OCI-LY1 (cell line): ENCODE results near the gene NEMP1.

ENCODE experiments used
- H2AFZ ChIP-seq: fragments of 200-600 bp; sonication (generic), shearing (Covaris generic); 2 replicates; pipeline ENCODE4 v1.6.0; 2014; ENCODE audit warnings: antibody characterized with exemption, mild to moderate bottlenecking, low read length
- H3F3A ChIP-seq: fragments of 200-600 bp; sonication (generic), shearing (Covaris generic); 2 replicates; pipeline ENCODE4 v1.6.0; 2014; ENCODE audit warnings: mild to moderate bottlenecking, antibody characterized with exemption, low read length, moderate library complexity; ENCODE audit not compliant: insufficient read depth
- H3K27ac ChIP-seq: fragments of 200-600 bp; sonication (generic); 2 replicates; pipeline ENCODE4 v1.5.1; 2014; ENCODE audit warnings: low read length, mixed run types, mild to moderate bottlenecking, low read depth; ENCODE audit not compliant: poor library complexity, severe bottlenecking
- H3K27me3 ChIP-seq: fragments of 200-600 bp; sonication (generic); 2 replicates; pipeline ENCODE4 v1.6.0; 2014; ENCODE audit warnings: antibody characterized with exemption, mild to moderate bottlenecking, low read length, moderate library complexity; ENCODE audit not compliant: insufficient read depth
- H3K36me3 ChIP-seq: fragments of 200-600 bp; sonication (generic); 2 replicates; pipeline ENCODE4 v1.6.1; 2014; ENCODE audit warnings: mild to moderate bottlenecking, antibody characterized with exemption, low read length, moderate library complexity, mixed read lengths; ENCODE audit not compliant: insufficient read depth
- H3K4me1 ChIP-seq: fragments of 200-600 bp; sonication (generic); 2 replicates; pipeline ENCODE4 v1.5.1; 2014; ENCODE audit warnings: mild to moderate bottlenecking, low read length, moderate library complexity; ENCODE audit not compliant: insufficient read depth, severe bottlenecking
- H3K4me2 ChIP-seq: fragments of 200-600 bp; sonication (generic), shearing (Covaris generic); 2 replicates; pipeline ENCODE4 v1.6.1; 2014; ENCODE audit warnings: low read length
- H3K4me3 ChIP-seq: fragments of 200-600 bp; sonication (generic); 2 replicates; pipeline ENCODE4 v1.5.1; 2014; ENCODE audit warnings: low read length, low read depth, mild to moderate bottlenecking, mixed read lengths; ENCODE audit not compliant: poor library complexity, severe bottlenecking
- H3K79me2 ChIP-seq: fragments of 200-600 bp; shearing (Covaris generic); 2 replicates; pipeline ENCODE4 v1.6.1; 2016; ENCODE audit warnings: mixed run types, low read length, mixed read lengths; ENCODE audit not compliant: insufficient read depth
- H3K9ac ChIP-seq: fragments of 200-600 bp; sonication (generic), shearing (Covaris generic); 2 replicates; pipeline ENCODE4 v1.6.1; 2014; ENCODE audit warnings: mild to moderate bottlenecking, low read length, mixed read lengths
- H3K9me2 ChIP-seq: fragments of 200-600 bp; sonication (generic), shearing (Covaris generic); 2 replicates; pipeline ENCODE4 v1.6.1; 2014; ENCODE audit warnings: low read depth, mild to moderate bottlenecking, low read length, mixed read lengths
- H3K9me3 ChIP-seq: fragments of 200-600 bp; shearing (Covaris generic); 2 replicates; pipeline ENCODE4 v1.6.1; 2014; ENCODE audit warnings: low read length, mixed read lengths
- H4K20me1 ChIP-seq: fragments of 200-600 bp; sonication (generic), shearing (Covaris generic); 2 replicates; pipeline ENCODE4 v1.6.0; 2016; ENCODE audit warnings: mild to moderate bottlenecking, low read length; ENCODE audit not compliant: insufficient read depth
- EZH2 ChIP-seq: fragments of 200-600 bp; sonication (generic), shearing (Covaris generic); IDR thresholded peaks from 2 replicates; pipeline ENCODE4 v1.8.0; 2017; ENCODE audit warnings: borderline replicate concordance, mixed run types, mild to moderate bottlenecking, antibody characterized with exemption, low read length, moderate library complexity, mixed read lengths
- TF ChIP-seq, protein P1 (sequence below): fragments of 200-600 bp; sonication (generic), shearing (Covaris generic); IDR thresholded peaks from 2 replicates; pipeline ENCODE4 v1.5.1; 2017; ENCODE audit warnings: mild to moderate bottlenecking, antibody characterized with exemption, low read length, moderate library complexity, mixed read lengths

Gene NEMP1

DNA sequence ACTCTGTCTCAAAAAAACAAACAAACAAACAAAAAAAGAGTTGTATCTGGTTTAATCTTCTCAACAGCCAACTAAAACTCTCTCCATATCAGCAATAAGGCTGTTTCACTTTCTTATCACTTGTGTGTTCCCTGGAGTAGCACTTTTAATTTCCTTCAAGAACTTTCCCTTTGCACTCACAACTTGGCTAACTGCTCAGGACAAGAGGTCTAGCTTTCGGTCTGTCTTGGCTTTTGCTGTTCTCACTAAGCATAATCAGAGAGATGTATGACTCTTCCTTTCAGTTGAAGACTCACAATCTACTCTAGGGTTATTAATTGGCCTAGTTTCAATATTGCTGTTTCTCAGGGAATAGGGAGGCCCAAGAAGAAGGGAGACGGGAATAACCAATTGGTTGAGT is 12.3 kb downstream of the NEMP1 start:
- H3K4me3 ChIP-seq, result no peak overlapping the region
- peaks cover 89% of the 10 kb centered on the region for H3K36me3 ChIP-seq
- H3K9ac ChIP-seq, result no peak overlapping the region
- no peak for TF ChIP-seq EZH2
- TF ChIP-seq, protein P1, sequence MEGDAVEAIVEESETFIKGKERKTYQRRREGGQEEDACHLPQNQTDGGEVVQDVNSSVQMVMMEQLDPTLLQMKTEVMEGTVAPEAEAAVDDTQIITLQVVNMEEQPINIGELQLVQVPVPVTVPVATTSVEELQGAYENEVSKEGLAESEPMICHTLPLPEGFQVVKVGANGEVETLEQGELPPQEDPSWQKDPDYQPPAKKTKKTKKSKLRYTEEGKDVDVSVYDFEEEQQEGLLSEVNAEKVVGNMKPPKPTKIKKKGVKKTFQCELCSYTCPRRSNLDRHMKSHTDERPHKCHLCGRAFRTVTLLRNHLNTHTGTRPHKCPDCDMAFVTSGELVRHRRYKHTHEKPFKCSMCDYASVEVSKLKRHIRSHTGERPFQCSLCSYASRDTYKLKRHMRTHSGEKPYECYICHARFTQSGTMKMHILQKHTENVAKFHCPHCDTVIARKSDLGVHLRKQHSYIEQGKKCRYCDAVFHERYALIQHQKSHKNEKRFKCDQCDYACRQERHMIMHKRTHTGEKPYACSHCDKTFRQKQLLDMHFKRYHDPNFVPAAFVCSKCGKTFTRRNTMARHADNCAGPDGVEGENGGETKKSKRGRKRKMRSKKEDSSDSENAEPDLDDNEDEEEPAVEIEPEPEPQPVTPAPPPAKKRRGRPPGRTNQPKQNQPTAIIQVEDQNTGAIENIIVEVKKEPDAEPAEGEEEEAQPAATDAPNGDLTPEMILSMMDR, result no peak
- H3K9me3 ChIP-seq, result no peaks in the 10 kb centered on the region
- peaks cover 24% of the 10 kb centered on the region for H3K4me1 ChIP-seq
- H2AFZ ChIP-seq, result no peak overlapping the region
- H3K79me2 ChIP-seq, result no peaks in the 10 kb centered on the region
- H3F3A ChIP-seq, result peaks cover 15% of the 10 kb centered on the region
- no peak overlapping the region for H3K4me2 ChIP-seq
- H3K27me3 ChIP-seq, result no peaks in the 10 kb centered on the region
- H4K20me1 ChIP-seq, result no peaks in the 10 kb centered on the region
- no peak overlapping the region for H3K27ac ChIP-seq
- no peaks in the 10 kb centered on the region for H3K9me2 ChIP-seq

DNA sequence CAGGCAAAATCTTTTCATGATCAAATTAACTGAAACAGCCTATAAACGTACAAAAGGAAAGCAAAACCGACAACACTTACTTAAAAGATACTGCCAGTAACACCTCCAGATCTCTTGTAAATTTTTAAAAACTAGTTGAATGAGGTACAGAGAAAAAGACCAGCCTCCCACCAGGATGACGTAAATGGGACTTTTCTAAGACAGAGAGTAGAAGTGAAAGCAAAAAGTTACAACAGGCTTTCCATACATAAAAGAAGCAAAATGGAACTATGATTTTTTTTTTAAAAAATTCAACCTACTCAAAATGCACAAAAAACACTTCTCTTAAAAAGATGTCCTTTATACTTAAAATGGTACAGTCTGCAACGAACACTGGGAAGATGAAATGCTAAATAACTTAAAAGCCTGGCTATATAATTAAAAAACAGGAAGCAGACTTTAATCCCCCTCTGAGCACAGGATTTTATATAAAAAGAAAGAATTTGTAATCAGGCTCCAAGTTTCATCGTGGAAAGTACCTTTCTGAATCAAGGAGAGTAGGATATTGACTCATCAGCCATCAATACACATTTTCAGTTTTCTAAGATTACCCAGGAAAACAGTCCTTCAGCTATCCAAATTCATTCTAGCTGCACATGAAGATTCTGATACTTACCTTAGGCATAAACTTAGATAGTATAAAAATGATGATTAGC is 14.5 kb downstream of the NEMP1 start:
- H3F3A ChIP-seq, result peaks cover 15% of the 10 kb centered on the region
- no peaks in the 10 kb centered on the region for H4K20me1 ChIP-seq
- H2AFZ ChIP-seq, result no peak overlapping the region
- H3K4me3 ChIP-seq, result no peak overlapping the region
- H3K9ac ChIP-seq, result peak overlapping the region; percentile 28
- no peaks in the 10 kb centered on the region for H3K9me2 ChIP-seq
- peaks cover 87% of the 10 kb centered on the region for H3K36me3 ChIP-seq
- H3K27me3 ChIP-seq, result no peaks in the 10 kb centered on the region
- H3K4me2 ChIP-seq, result peak overlapping the region; percentile 45
- no peaks in the 10 kb centered on the region for H3K79me2 ChIP-seq
- TF ChIP-seq, protein P1, result no peak
- no peak for TF ChIP-seq EZH2
- H3K27ac ChIP-seq, result peak overlapping the region; percentile 73
- peaks cover 26% of the 10 kb centered on the region for H3K4me1 ChIP-seq
- no peaks in the 10 kb centered on the region for H3K9me3 ChIP-seq

DNA sequence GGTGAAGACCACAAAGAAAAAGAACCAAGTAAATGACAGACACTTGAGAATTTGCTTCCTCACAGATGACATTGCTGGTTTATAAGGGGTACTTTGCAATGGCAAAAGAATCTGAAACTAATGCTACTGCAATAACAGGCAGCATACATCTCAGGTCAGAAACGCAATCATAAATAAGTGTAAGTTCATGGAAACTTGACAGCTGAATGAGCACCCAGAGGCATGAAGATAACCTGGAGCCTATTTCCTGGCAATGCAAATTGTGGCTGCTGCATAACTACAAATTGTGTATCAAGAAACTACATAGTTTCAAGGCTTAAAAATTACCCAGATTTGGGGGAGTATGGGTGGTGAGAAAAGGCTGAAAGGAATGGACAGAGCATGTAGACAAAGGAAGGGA is 20.1 kb downstream of the NEMP1 start:
- H3K4me3 ChIP-seq, result no peak overlapping the region
- no peak overlapping the region for H2AFZ ChIP-seq
- no peak for TF ChIP-seq EZH2
- TF ChIP-seq, protein P1, result no peak
- no peaks in the 10 kb centered on the region for H3K27me3 ChIP-seq
- H3K4me2 ChIP-seq, result no peak overlapping the region
- H4K20me1 ChIP-seq, result no peaks in the 10 kb centered on the region
- no peaks in the 10 kb centered on the region for H3K9me2 ChIP-seq
- peaks cover 15% of the 10 kb centered on the region for H3K4me1 ChIP-seq
- H3K9ac ChIP-seq, result no peak overlapping the region
- H3F3A ChIP-seq, result peaks cover 4% of the 10 kb centered on the region; the same call in 1 of the 2 replicates
- no peaks in the 10 kb centered on the region for H3K79me2 ChIP-seq
- no peaks in the 10 kb centered on the region for H3K9me3 ChIP-seq
- H3K27ac ChIP-seq, result no peak overlapping the region
- peaks cover 73% of the 10 kb centered on the region for H3K36me3 ChIP-seq
